GM18861 (cell line): ENCODE data around the gene DOHH.
A peak's percentile ranks its signal among the peaks of the same experiment; 100 is the strongest.

Source experiments
- ATAC-seq: cut with Tn5 transposase; IDR thresholded peaks from one replicate; pipeline ENCODE4 v1.9.1; 2021; ENCODE audit not compliant: unreplicated experiment

The DOHH gene

GRCh38 chr19:3505598-3506383 is 5.3 kb upstream of the DOHH start, which contains the start of gene FZR1:
FZR1 (plus strand) TSS chr19:3506311; CDS start chr19:3522990, 16,679 bp downstream.
- peak; percentile 84 for ATAC-seq

- ATAC-seq = no peak
Measured at GRCh38 chr19:3504735-3505134, 4.3 kb upstream of the DOHH start.

GRCh38 chr19:3503036-3503572 is 2.6 kb upstream of the DOHH start:
- ATAC-seq = no peak

GRCh38 chr19:3501780-3502179 is 1.3 kb upstream of the DOHH start:
- no peak for ATAC-seq

- ATAC-seq = no peak
Measured at GRCh38 chr19:3499738-3500428, 591 bp downstream of the DOHH start.

- ATAC-seq = no peak
Measured at GRCh38 chr19:3497757-3498520, 2.5 kb downstream of the DOHH start.

GRCh38 chr19:3496392-3497273 is 3.8 kb downstream of the DOHH start:
- ATAC-seq = no peak

- ATAC-seq = no peak
Measured at GRCh38 chr19:3494559-3494958, 5.9 kb downstream of the DOHH start.

GRCh38 chr19:3494051-3494450 is 6.4 kb downstream of the DOHH start:
- no peak for ATAC-seq

GRCh38 chr19:3493651-3494050 is 6.8 kb downstream of the DOHH start:
- no peak for ATAC-seq

- ATAC-seq = no peak
Measured at GRCh38 chr19:3492919-3493318, 7.6 kb downstream of the DOHH start.

GRCh38 chr19:3492131-3492839 is 8.2 kb downstream of the DOHH start:
- no peak for ATAC-seq

- no peak for ATAC-seq
Measured at GRCh38 chr19:3491396-3492119, 8.9 kb downstream of the DOHH start.

- ATAC-seq = no peak
Measured at GRCh38 chr19:3483226-3483628, 17.2 kb downstream of the DOHH start, which contains the start of gene SMIM44. SMIM44 (minus strand) TSS chr19:3483441; CDS start chr19:3483403, 38 bp downstream.

GRCh38 chr19:3482507-3483225 is 17.8 kb downstream of the DOHH start:
- ATAC-seq = no peak

GRCh38 chr19:3481241-3482090 is 19.0 kb downstream of the DOHH start:
- ATAC-seq = no peak

GRCh38 chr19:3480383-3481091 is 19.9 kb downstream of the DOHH start, which contains the start of gene SMIM24:
SMIM24 (minus strand) TSS chr19:3480525; CDS start chr19:3480463, 62 bp downstream.
- no peak for ATAC-seq
